HG03103 (cell line): ENCODE results near the gene TMEM175.
"Not testable (repeated sequence)": the region's sequence is repeated elsewhere in the genome, so short reads cannot be mapped to it uniquely, and the experiment has no call there.

ENCODE experiments used
- ATAC-seq: cut with Tn5 transposase; IDR thresholded peaks from one replicate; pipeline ENCODE4 v1.9.1; 2021; ENCODE audit warnings: low read depth; ENCODE audit not compliant: unreplicated experiment

The TMEM175 gene

DNA sequence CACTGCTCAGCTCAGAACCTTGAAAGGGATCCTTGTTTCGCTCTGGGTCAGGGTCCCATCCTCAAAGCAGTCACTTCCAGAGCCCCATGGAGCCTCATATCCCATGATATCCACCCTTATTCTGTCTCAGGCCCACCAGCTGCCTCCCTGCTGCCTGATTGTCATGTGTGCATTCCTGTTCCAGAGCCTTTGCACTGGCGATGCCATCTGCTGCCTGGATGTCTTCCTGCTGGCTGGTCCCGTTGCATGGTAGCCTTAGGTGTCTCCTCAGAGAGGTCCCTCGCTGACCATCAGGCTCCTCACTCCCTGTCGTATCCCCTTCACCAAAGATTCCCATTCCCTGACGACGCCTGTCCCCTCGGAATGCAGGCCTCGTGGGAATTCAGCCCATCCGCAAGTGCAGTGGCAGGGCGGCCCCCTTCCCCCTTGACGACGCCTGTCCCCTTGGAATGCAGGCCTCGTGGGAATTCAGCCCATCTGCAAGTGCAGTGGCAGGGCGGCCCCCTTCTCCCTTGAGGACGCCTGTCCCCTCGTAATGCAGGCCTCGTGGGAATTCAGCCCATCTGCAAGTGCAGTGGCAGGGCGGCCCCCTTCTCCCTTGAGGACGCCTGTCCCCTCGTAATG lies 67.1 kb downstream of the TMEM175 start:
- ATAC-seq: not testable (repeated sequence)

DNA sequence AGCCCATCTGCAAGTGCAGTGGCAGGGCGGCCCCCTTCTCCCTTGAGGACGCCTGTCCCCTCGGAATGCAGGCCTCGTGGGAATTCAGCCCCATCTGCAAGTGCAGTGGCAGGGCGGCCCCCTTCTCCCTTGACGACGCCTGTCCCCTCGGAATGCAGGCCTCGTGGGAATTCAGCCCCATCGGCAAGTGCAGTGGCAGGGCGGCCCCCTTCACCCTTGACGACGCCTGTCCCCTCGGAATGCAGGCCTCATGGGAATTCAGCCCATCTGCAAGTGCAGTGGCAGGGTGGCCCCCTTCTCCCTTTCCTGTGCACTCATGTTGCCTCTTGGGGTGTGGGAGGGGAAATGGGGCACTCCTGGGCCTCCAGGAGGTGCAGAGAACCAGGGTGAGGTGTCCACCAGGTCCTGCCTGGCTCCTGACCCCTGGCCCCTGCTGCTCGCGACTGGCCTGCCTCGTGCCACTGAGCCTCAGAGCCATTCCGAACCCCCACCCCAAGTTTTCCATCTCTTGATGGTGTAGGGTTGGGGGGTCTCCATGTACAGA lies 67.7 kb downstream of the TMEM175 start:
- no peak for ATAC-seq

DNA sequence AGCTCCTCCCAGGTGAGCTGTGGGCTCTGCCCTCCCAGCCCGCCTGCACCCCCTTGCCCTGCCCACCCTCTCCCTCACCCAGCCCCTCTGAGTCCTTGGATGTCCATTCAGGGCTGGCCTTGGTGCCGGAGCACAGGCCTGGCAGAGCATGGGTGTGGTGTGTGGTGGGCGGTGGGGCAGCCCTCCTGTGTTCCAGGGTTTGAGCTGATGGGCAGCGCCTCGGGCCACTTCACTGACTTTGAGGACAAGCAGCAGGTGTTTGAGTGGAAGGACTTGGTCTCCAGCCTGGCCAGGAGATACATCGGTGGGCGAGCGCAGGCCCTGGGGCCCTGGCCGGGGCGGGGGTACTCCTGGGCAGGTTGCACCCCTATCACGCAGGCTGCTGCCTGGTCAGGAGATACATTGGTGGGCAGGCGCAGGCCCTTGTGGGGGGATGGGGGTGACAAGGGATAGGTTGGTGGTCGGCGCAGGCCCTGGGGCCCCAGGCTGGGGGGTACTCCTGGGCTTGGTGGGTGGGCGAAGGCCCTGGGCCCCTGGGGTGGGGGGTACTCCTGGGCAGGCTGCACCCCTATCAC lies 68.5 kb downstream of the TMEM175 start:
- no peak for ATAC-seq

DNA sequence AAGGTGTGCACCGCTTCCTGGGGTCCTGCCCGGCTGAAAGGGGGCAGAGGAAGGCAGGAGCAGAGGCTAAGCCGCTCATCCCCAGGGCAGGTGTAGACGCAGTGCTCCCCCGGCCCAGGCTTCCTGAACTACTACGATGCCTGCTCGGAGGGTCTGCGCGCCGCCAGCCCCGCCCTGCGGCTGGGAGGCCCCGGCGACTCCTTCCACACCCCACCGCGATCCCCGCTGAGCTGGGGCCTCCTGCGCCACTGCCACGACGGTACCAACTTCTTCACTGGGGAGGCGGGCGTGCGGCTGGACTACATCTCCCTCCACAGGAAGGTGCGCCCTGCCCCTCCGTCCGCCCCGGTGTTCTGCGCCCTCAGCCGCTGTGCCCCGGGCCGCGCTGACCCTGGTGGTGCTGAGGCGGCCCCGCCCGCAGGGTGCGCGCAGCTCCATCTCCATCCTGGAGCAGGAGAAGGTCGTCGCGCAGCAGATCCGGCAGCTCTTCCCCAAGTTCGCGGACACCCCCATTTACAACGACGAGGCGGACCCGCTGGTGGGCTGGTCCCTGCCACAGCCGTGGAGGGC lies 69.4 kb downstream of the TMEM175 start:
- ATAC-seq: no peak

DNA sequence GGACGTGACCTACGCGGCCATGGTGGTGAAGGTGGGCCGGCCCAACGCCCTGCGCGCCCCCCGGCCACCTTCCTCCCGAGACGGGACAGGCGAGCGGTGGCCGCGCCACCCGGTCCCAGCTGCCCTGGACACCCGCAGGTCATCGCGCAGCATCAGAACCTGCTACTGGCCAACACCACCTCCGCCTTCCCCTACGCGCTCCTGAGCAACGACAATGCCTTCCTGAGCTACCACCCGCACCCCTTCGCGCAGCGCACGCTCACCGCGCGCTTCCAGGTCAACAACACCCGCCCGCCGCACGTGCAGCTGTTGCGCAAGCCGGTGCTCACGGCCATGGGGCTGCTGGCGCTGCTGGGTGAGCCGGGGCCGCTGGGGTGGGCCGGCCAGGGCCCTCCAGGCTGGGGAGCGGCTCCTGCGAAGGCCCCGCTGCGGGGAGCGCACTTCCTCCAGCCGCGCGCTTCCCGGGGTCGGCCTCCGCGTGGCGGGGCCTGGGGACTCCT lies 69.9 kb downstream of the TMEM175 start:
- ATAC-seq: no peak

DNA sequence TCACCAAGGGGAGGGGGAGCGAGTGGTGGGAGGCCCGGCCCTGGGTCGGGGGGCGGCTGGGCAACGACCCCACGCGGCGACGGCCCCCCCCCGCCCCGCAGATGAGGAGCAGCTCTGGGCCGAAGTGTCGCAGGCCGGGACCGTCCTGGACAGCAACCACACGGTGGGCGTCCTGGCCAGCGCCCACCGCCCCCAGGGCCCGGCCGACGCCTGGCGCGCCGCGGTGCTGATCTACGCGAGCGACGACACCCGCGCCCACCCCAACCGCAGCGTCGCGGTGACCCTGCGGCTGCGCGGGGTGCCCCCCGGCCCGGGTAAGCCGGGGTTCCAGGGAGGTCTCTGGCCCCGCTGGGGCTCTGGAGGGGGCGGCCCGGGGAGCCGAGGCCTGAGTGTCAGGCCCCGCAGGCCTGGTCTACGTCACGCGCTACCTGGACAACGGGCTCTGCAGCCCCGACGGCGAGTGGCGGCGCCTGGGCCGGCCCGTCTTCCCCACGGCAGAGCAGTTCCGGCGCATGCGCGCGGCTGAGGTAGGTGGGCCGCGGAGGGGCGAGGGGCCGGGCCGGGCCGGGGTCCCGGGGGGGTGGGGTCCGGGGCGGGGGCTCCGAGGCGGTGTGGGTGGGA lies 70.5 kb downstream of the TMEM175 start:
- ATAC-seq: no peak

DNA sequence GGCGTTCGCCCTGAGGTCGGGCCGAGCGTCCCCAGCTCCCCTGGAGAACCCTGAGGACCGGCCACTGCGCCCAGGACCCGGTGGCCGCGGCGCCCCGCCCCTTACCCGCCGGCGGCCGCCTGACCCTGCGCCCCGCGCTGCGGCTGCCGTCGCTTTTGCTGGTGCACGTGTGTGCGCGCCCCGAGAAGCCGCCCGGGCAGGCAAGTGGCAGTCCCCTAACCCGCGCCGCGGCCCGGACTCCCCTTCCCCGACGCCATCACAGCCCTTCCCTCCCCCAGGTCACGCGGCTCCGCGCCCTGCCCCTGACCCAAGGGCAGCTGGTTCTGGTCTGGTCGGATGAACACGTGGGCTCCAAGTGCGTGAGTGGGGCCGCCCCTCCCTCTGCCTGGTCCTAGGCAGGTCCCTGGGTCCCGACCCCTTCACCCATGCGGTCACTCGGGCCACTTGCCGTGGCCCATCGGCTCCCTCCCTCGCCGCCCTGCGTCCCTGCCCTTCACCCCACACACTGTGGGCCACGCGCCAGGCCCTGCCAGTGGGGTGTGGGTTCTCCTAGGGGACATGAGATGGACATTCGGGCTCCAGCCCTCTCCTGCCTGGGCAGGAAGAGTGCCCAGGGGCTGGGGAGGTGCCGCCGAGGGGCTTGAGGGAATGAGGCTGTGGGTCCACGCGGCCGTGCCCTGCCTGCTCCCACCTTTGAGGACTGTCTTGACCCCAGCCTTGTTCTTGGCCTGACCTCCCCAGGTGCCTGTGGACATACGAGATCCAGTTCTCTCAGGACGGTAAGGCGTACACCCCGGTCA lies 71.2 kb downstream of the TMEM175 start:
- ATAC-seq: no peak

DNA sequence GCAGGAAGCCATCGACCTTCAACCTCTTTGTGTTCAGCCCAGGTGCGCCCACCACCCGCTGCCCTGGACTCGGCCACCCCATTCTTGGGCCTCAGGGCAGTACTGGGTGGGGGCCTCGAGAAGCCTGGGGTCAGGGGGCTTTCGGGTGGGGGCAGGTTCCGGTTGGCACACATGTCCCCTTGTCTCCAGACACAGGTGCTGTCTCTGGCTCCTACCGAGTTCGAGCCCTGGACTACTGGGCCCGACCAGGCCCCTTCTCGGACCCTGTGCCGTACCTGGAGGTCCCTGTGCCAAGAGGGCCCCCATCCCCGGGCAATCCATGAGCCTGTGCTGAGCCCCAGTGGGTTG lies 71.8 kb downstream of the TMEM175 start:
- ATAC-seq: no peak

DNA sequence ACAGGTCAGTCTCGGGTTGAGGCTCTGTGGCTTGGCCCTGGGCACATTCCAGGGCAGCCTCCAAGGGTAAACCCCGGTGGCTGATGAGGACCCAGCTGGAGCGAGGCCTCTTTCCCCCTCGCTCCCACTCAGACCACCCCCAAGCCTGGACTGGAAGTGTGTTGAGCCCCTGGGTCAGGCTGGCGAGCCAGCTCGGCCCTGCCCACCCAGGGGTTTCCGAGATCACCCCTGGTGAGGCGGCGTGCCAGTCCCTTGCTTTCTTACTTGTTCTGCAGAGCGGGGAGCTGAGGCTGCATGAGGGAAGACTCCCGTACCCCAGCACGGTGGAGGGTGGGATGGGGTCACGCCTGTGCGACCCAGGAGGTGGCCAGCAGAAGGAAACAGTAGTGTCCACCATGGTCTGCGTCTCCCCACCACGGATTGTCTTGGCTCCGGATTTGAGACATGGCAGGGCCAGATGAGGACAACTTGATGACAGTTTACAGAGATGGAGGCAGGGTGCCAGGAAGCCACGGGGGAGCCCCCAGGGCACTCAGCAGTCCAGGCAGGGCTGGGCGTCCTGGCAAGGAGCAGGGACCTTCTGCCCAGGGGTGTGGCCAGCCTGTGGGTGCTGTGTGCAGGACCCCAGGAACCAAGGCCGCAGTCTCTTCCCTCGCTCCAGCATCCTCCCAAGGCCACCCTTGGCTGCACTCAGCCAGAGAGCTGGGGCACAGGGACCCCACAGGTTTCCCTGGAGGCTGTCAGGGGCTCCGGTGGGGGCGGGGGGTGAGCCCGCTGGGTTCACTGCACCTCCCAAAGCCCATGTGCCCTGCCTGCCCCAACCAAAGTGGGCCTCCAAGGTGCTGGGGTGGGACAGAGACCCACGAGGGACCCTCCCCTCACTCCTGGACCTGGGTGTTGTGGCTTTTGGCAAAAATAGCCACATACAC lies 72.6 kb downstream of the TMEM175 start:
- ATAC-seq: no peak

DNA sequence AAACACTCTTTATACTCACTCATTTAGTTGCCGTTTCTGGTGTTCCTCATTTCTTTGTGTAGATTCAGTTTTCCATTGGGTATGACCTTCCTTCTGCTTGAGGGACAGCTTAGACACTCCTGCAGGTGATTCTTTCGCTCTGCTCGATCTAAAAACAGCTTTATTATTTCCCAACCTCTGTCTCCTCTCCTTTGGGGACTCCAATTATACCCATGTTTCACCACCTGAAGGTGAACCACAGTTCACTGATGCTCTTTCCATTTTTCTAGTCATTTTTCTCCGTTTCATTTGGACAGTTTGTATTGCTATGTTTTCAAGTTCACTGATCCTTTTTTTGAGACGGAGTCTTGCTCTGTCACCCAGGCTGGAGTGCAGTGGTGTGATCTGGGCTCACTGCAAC lies 74.6 kb downstream of the TMEM175 start:
- no peak for ATAC-seq
